OCI-LY3 (cell line): Measurements from ENCODE around the gene PKD1.
A peak's percentile ranks its signal among the peaks of the same experiment; 100 is the strongest.

Experiments
- H2AFZ ChIP-seq: fragments of 200-600, 300-600 bp; shearing (Covaris generic); 2 replicates; pipeline ENCODE4 v1.6.0; 2014; ENCODE audit warnings: antibody characterized with exemption, low read depth, low read length
- H3K27ac ChIP-seq: fragments of 200-600, 300-600 bp; sonication (generic); 2 replicates; pipeline ENCODE4 v1.5.1; 2014; ENCODE audit warnings: mild to moderate bottlenecking, low read length, moderate library complexity, mixed read lengths
- H3K27me3 ChIP-seq: fragments of 200-600, 300-600 bp; sonication (generic); 2 replicates; pipeline ENCODE4 v1.6.1; 2014; ENCODE audit warnings: low read depth, low read length, mixed read lengths
- H3K36me3 ChIP-seq: fragments of 200-600, 300-600 bp; sonication (generic); replicated peaks from 2 replicates; pipeline ENCODE3; 2014; ENCODE audit warnings: low read depth, low read length, mixed read lengths
- H3K4me1 ChIP-seq: fragments of 300-600, 200-600 bp; sonication (generic); 2 replicates; pipeline ENCODE4 v1.6.1; 2014; ENCODE audit warnings: low read length, mixed read lengths
- H3K4me2 ChIP-seq: fragments of 200-600, 300-600 bp; sonication (generic); 2 replicates; pipeline ENCODE4 v1.6.1; 2014; ENCODE audit warnings: low read length, mixed read lengths
- H3K4me3 ChIP-seq: fragments of 300-600, 200-600 bp; sonication (generic); 2 replicates; pipeline ENCODE4 v1.5.1; 2014; ENCODE audit warnings: antibody characterized with exemption, mild to moderate bottlenecking, low read length, moderate library complexity
- H3K79me2 ChIP-seq: fragments of 300-600, 200-600 bp; shearing (Covaris generic); 2 replicates; pipeline ENCODE4 v1.6.1; 2014; ENCODE audit warnings: mild to moderate bottlenecking, low read length, mixed read lengths
- H3K9ac ChIP-seq: fragments of 300-600, 200-600 bp; shearing (Covaris generic); 2 replicates; pipeline ENCODE4 v1.6.0; 2014; ENCODE audit warnings: mild to moderate bottlenecking, low read length, moderate library complexity
- H3K9me3 ChIP-seq: fragments of 200-600, 300-600 bp; shearing (Covaris generic); 2 replicates; pipeline ENCODE4 v1.6.1; 2014; ENCODE audit warnings: low read length, mixed read lengths; ENCODE audit not compliant: insufficient read depth
- H4K20me1 ChIP-seq: fragments of 200-600, 300-600 bp; sonication (generic); 2 replicates; pipeline ENCODE4 v1.6.1; 2016; ENCODE audit warnings: low read length, mixed read lengths; ENCODE audit not compliant: insufficient read depth
- EZH2phosphoT487 ChIP-seq: fragments of 200-600 bp; shearing (Covaris generic); IDR thresholded peaks from 2 replicates; pipeline ENCODE4 v1.6.1; 2018; ENCODE audit warnings: antibody characterized with exemption, mixed run types, low read depth
- TF ChIP-seq, protein P1 (sequence below): fragments of 200-600, 300-600 bp; sonication (generic); IDR thresholded peaks from 2 replicates; pipeline ENCODE4 v1.5.1; 2014; ENCODE audit warnings: antibody characterized with exemption, low read length, low read depth

Gene PKD1

DNA sequence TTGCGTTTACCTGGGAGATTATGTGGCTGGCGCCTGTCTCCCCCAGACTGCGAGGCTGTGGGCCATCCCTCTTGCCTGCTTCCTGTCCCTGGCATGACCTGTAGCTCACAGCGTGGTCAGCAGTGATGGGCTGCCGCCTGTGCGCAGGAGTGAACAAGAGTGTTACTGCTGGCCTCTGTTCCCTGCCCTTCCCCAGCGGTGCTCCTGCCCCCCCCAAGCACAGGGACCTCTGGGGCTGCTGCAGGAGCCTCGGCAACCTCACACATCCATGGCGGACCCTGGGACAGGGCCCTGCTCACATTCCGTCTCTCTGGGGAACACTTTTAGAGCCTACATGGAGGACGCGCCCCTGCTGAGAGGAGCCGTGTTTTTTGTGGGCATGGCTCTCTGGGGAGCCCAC is 77.3 kb downstream of the PKD1 start:
- no peak overlapping the region for H3K9ac ChIP-seq

DNA sequence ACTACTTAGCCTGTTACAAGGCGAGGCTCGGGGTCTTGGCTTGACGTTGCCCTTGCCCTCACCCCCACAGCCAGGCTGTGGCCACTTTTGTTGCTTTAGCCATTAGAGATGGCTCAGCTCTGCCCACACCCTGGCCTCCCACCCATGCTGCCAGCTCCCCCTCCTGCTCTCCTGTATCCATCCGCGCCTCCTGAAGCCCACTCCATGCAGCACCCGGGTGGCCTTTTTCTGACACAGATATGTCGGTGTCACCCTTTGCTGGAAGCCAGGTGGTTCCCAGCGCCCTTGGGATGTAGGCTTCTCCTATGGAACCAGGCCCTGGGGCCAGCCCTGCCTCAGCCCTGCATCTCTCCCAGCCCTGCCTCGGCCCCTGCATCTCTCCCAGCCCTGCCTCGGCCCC is 78.3 kb downstream of the PKD1 start:
- Histone ChIP-seq H3K9ac (no peak overlapping the region), H2AFZ (no peak overlapping the region), H3K4me2 (no peak overlapping the region), H4K20me1 (no peaks in the 10 kb centered on the region), H3K4me3 (no peak overlapping the region), H3K9me3 (no peaks in the 10 kb centered on the region), H3K4me1 (no peaks in the 10 kb centered on the region), H3K27me3 (no peaks in the 10 kb centered on the region), H3K79me2 (no peaks in the 10 kb centered on the region), H3K27ac (no peak overlapping the region), H3K36me3 (no peaks in the 10 kb centered on the region)
- TF ChIP-seq, protein P1, sequence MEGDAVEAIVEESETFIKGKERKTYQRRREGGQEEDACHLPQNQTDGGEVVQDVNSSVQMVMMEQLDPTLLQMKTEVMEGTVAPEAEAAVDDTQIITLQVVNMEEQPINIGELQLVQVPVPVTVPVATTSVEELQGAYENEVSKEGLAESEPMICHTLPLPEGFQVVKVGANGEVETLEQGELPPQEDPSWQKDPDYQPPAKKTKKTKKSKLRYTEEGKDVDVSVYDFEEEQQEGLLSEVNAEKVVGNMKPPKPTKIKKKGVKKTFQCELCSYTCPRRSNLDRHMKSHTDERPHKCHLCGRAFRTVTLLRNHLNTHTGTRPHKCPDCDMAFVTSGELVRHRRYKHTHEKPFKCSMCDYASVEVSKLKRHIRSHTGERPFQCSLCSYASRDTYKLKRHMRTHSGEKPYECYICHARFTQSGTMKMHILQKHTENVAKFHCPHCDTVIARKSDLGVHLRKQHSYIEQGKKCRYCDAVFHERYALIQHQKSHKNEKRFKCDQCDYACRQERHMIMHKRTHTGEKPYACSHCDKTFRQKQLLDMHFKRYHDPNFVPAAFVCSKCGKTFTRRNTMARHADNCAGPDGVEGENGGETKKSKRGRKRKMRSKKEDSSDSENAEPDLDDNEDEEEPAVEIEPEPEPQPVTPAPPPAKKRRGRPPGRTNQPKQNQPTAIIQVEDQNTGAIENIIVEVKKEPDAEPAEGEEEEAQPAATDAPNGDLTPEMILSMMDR, result no peak
- no peak for TF ChIP-seq EZH2phosphoT487

More for the DNA sequence above, 77.3 kb downstream of the PKD1 start:
- H3K4me2 ChIP-seq, result no peak overlapping the region
- no peaks in the 10 kb centered on the region for H3K4me1 ChIP-seq
- H4K20me1 ChIP-seq, result no peaks in the 10 kb centered on the region
- H3K27me3 ChIP-seq, result no peaks in the 10 kb centered on the region
- no peaks in the 10 kb centered on the region for H3K79me2 ChIP-seq
- TF ChIP-seq, protein P1, result no peak
- no peak for TF ChIP-seq EZH2phosphoT487
- H3K9me3 ChIP-seq, result no peaks in the 10 kb centered on the region
- no peak overlapping the region for H2AFZ ChIP-seq
- no peak overlapping the region for H3K27ac ChIP-seq
- no peak overlapping the region for H3K4me3 ChIP-seq
- no peaks in the 10 kb centered on the region for H3K36me3 ChIP-seq

GRCh38 chr16:2056681-2057407 is 78.9 kb downstream of the PKD1 start:
- no peaks in the 10 kb centered on the region for H3K9me3 ChIP-seq
- H3K79me2 ChIP-seq, result no peaks in the 10 kb centered on the region
- TF ChIP-seq, protein P1, result no peak
- no peak for TF ChIP-seq EZH2phosphoT487
- no peak overlapping the region for H3K9ac ChIP-seq
- H3K4me1 ChIP-seq, result no peaks in the 10 kb centered on the region
- H3K36me3 ChIP-seq, result no peaks in the 10 kb centered on the region
- no peaks in the 10 kb centered on the region for H4K20me1 ChIP-seq
- no peak overlapping the region for H2AFZ ChIP-seq
- H3K27ac ChIP-seq, result no peak overlapping the region
- H3K4me3 ChIP-seq, result no peak overlapping the region
- H3K4me2 ChIP-seq, result no peak overlapping the region
- no peaks in the 10 kb centered on the region for H3K27me3 ChIP-seq

- H3K4me3 ChIP-seq, result no peak overlapping the region
- H3K36me3 ChIP-seq, result no peaks in the 10 kb centered on the region
- no peak overlapping the region for H3K4me2 ChIP-seq
- no peaks in the 10 kb centered on the region for H3K79me2 ChIP-seq
- no peak for TF ChIP-seq EZH2phosphoT487
- TF ChIP-seq, protein P1, result peak; percentile 38
- no peaks in the 10 kb centered on the region for H4K20me1 ChIP-seq
- no peak overlapping the region for H3K27ac ChIP-seq
- H3K4me1 ChIP-seq, result no peaks in the 10 kb centered on the region
- no peak overlapping the region for H3K9ac ChIP-seq
- no peak overlapping the region for H2AFZ ChIP-seq
- H3K27me3 ChIP-seq, result no peaks in the 10 kb centered on the region
- H3K9me3 ChIP-seq, result no peaks in the 10 kb centered on the region
Observed at GRCh38 chr16:2056077-2056476, 79.6 kb downstream of the PKD1 start.
